Aorta (tissue), 5 donors: Measurements from ENCODE around the gene INPP5J. TPM values are rescaled to one million over a fixed set of nuclear protein-coding genes. Genes with fewer than 3 reads are reported as not detected.
"Not testable (repeated sequence)": the region's sequence is repeated elsewhere in the genome, so short reads cannot be mapped to it uniquely, and the experiment has no call there.

Source experiments
- ATAC-seq: fragments of 200-7000 bp; cut with Tn5 transposase; one replicate; pipeline ENCODE4 v1.9.1; 2022; ENCODE audit warnings: moderate library complexity; ENCODE audit not compliant: low FRiP score
- DNase-seq, 2 donors: peaks; one replicate each; pipeline ENCODE4 v3.0.0-alpha.2; 2020
- H3K27ac ChIP-seq, 2 donors: one replicate each; pipeline ENCODE4 v1.5.1; 2013; ENCODE audit warnings: low read length in 2 of 2, mild to moderate bottlenecking in 2 of 2, moderate library complexity in 2 of 2, control low read depth in 1 of 2, inconsistent platforms in 1 of 2, low read depth in 1 of 2
- H3K27me3 ChIP-seq, 2 donors: one replicate each; pipeline ENCODE4 v1.6.1; 2013; ENCODE audit warnings: control low read depth in 1 of 2, low read length in 1 of 2, mild to moderate bottlenecking in 1 of 2, moderate library complexity in 1 of 2; ENCODE audit not compliant: insufficient read depth in 2 of 2, control insufficient read depth in 1 of 2
- H3K36me3 ChIP-seq, 2 donors: one replicate each; pipeline ENCODE4 v1.6.1; 2013; ENCODE audit warnings: control low read depth in 1 of 2, low read length in 1 of 2, mild to moderate bottlenecking in 1 of 2; ENCODE audit not compliant: insufficient read depth in 2 of 2, control insufficient read depth in 1 of 2
- H3K4me1 ChIP-seq, 2 donors: one replicate each; pipeline ENCODE4 v1.6.1; 2013; ENCODE audit warnings: low read length in 2 of 2, control low read depth in 1 of 2, mild to moderate bottlenecking in 1 of 2, moderate library complexity in 1 of 2; ENCODE audit not compliant: insufficient read depth in 2 of 2, control insufficient read depth in 1 of 2
- H3K4me3 ChIP-seq, 2 donors: one replicate each; pipeline ENCODE4 v1.5.1; 2013; ENCODE audit warnings: low read length in 2 of 2, control low read depth in 1 of 2, mild to moderate bottlenecking in 1 of 2
- H3K9me3 ChIP-seq: one replicate; pipeline ENCODE4 v1.6.1; 2013; ENCODE audit warnings: mild to moderate bottlenecking, low read length; ENCODE audit not compliant: control insufficient read depth
- WGBS, 2 donors: extraction: QIAGEN DNeasy Blood & Tissue Kit; methylation state at CpG; one replicate each; pipeline ENCODE4 v1.1.7; 2013; 5-methylcytosine and 5-hydroxymethylcytosine counted together
- intact Hi-C, 2 donors: fragments of 100-400 bp; cut with DNase I; formaldehyde crosslinking; loops; one replicate each; pipeline versions ENCODE4 v1.14.2 to v1.15.0; 2022
- polyA plus RNA-seq, 2 donors: library from polyadenylated mRNA; stranded (reverse); fragments of 200-250 nt; gene quantifications; one replicate each; pipeline ENCODE4 v1.2.3, GENCODE V29; 2013
- total RNA-seq, 2 donors: library from RNA; stranded (reverse); fragmentation: NEBNext Ultra II Directional; extraction: Animal tissue kit (Norgen Biotek cat#: 25700); gene quantifications; one replicate each; pipeline ENCODE4 v1.2.1, GENCODE V29; 2021
- donor health status: healthy with polysubstance abuse.
- donor health status: Bipolar disorder and iron deficiency.
- donor health status: DM: no; HTN: no; CAD: no.
- donor health status: DM: no; HTN: no; CAD: no.
- donor health status: DM: yes; HTN: yes; CAD: no.

The INPP5J gene
- total and polyA plus RNA-seq, 4 donors: 2.4 to 8.3 (median 5.5) TPM

- Histone ChIP-seq H3K4me3 (no peak overlapping the region), H3K9me3 (no peaks in the 10 kb centered on the region), H3K27me3 (no peaks in the 10 kb centered on the region), H3K36me3 (no peaks in the 10 kb centered on the region), H3K27ac (peak overlapping the region; percentile 37 to 91), H3K4me1 (peaks cover 0 to 3% of the 10 kb centered on the region in 2 donors)
- DNase-seq (no peak), ATAC-seq (no peak)
- intact Hi-C loops: loop anchor here in 1 of 2 donors (5.0 kb wide), 1 partner anchor 66 kb away; no protein-coding TSS in a partner anchor
- 71% methylated on average over 3 of the region's 3 CpGs for WGBS, 2 donors
These were observed 30.6 kb downstream of the INPP5J start for GRCh38 chr22:31153357-31153756.

GRCh38 chr22:31154975-31155374 is 32.2 kb downstream of the INPP5J start:
- no peaks in the 10 kb centered on the region for H3K4me1 ChIP-seq
- H3K9me3 ChIP-seq: no peaks in the 10 kb centered on the region
- intact Hi-C loops: loop anchor here in 1 of 2 donors (5.0 kb wide), 1 partner anchor 68 kb away; no protein-coding TSS in a partner anchor
- no peak overlapping the region for H3K4me3 ChIP-seq
- ATAC-seq: no peak
- WGBS, 2 donors: 20 to 26% methylated on average over 1 of the region's 1 CpG
- peak overlapping the region; percentile 68 to 79 for H3K27ac ChIP-seq
- H3K36me3 ChIP-seq: no peaks in the 10 kb centered on the region
- no peaks in the 10 kb centered on the region for H3K27me3 ChIP-seq
- no peak for DNase-seq

GRCh38 chr22:31155422-31155821 is 32.7 kb downstream of the INPP5J start:
- 2 to 4% methylated on average over 3 of the region's 3 CpGs for WGBS, 2 donors
- Histone ChIP-seq H3K9me3 (no peaks in the 10 kb centered on the region), H3K27me3 (no peaks in the 10 kb centered on the region), H3K36me3 (no peaks in the 10 kb centered on the region), H3K4me1 (no peaks in the 10 kb centered on the region), H3K27ac (peak overlapping the region in 1 of 2 donors; percentile 97), H3K4me3 (no peak overlapping the region)
- intact Hi-C loops: no loop called here
- ATAC-seq (peak; percentile 53), DNase-seq (no peak)

GRCh38 chr22:31160328-31160978 is 37.7 kb downstream of the INPP5J start:
- DNase-seq: no peak
- Histone ChIP-seq H3K27me3 (no peaks in the 10 kb centered on the region), H3K9me3 (no peaks in the 10 kb centered on the region), H3K36me3 (peaks cover 0 to 1% of the 10 kb centered on the region in 2 donors), H3K4me3 (peak overlapping the region; percentile 86 to 96), H3K4me1 (peaks cover 0 to 3% of the 10 kb centered on the region in 2 donors), H3K27ac (peak overlapping the region in 1 of 2 donors; percentile 99)
- intact Hi-C loops: loop anchor here in 1 of 2 donors (5.0 kb wide), 1 partner anchor 52 kb away; the partner anchor contains the start of gene LIMK2
- WGBS, 2 donors: 1% methylated on average over 32 of the region's 32 CpGs
- ATAC-seq: peak; percentile 65

GRCh38 chr22:31161386-31161785 is 38.6 kb downstream of the INPP5J start:
- peaks cover 0 to 5% of the 10 kb centered on the region in 2 donors for H3K4me1 ChIP-seq
- no peaks in the 10 kb centered on the region for H3K27me3 ChIP-seq
- intact Hi-C loops: loop anchor here in 1 of 2 donors (5.0 kb wide), 1 partner anchor 51 kb away; the partner anchor contains the start of gene LIMK2
- no peaks in the 10 kb centered on the region for H3K9me3 ChIP-seq
- H3K4me3 ChIP-seq: peak overlapping the region; percentile 86 to 96
- H3K27ac ChIP-seq: peak overlapping the region; percentile 18 to 59
- no peak for DNase-seq
- H3K36me3 ChIP-seq: peaks cover 0 to 2% of the 10 kb centered on the region in 2 donors
- no peak for ATAC-seq

GRCh38 chr22:31162015-31162765 is 39.4 kb downstream of the INPP5J start:
- 17 to 21% methylated on average over 5 of the region's 5 CpGs for WGBS, 2 donors
- H3K4me1 ChIP-seq: peaks cover 0 to 5% of the 10 kb centered on the region in 2 donors

GRCh38 chr22:31170971-31171370 is 48.2 kb downstream of the INPP5J start:
- H3K36me3 ChIP-seq: no peaks in the 10 kb centered on the region
- no peak overlapping the region for H3K4me3 ChIP-seq
- H3K4me1 ChIP-seq: peaks cover 3 to 11% of the 10 kb centered on the region in 2 donors
- WGBS, 2 donors: 99 to 100% methylated on average over 4 of the region's 4 CpGs
- no peaks in the 10 kb centered on the region for H3K9me3 ChIP-seq
- intact Hi-C loops: no loop called here
- no peaks in the 10 kb centered on the region for H3K27me3 ChIP-seq
- H3K27ac ChIP-seq: no peak overlapping the region
- no peak for ATAC-seq
- no peak for DNase-seq

More at GRCh38 chr22:31162015-31162765, 39.4 kb downstream of the INPP5J start:
- no peaks in the 10 kb centered on the region for H3K9me3 ChIP-seq
- peak overlapping the region in 1 of 2 donors; percentile 8 for H3K4me3 ChIP-seq
- H3K36me3 ChIP-seq: peaks cover 0 to 2% of the 10 kb centered on the region in 2 donors
- no peak for ATAC-seq
- DNase-seq: no peak
- intact Hi-C loops: loop anchor here in 1 of 2 donors (5.0 kb wide), 1 partner anchor 50 kb away; the partner anchor contains the start of gene LIMK2
- peak overlapping the region; percentile 33 to 67 for H3K27ac ChIP-seq
- no peaks in the 10 kb centered on the region for H3K27me3 ChIP-seq

- peaks cover 5 to 11% of the 10 kb centered on the region in 2 donors for H3K4me1 ChIP-seq
- H3K27me3 ChIP-seq, DNase-seq, H3K4me3 ChIP-seq, H3K27ac ChIP-seq, ATAC-seq, H3K9me3 ChIP-seq, H3K36me3 ChIP-seq, intact Hi-C loops: not testable (repeated sequence)
- 85 to 87% methylated on average over 9 of the region's 9 CpGs for WGBS, 2 donors
These were observed 49.0 kb downstream of the INPP5J start for GRCh38 chr22:31171734-31172133.
